Mammary epithelial cell (primary cell): Measurements from ENCODE around the gene GCH1.

Experiments used
- CTCF ChIP-seq, 2 donors: IDR thresholded peaks in 1 of 2; conservative IDR thresholded peaks in 1 of 2; 2 replicates each; pipeline ENCODE4 v1.5.1; 2011 to 2012; ENCODE audit warnings: inconsistent platforms in 2 of 2, low read length in 2 of 2, mild to moderate bottlenecking in 2 of 2, control low read depth in 1 of 2, low read depth in 1 of 2; ENCODE audit not compliant: insufficient read depth in 1 of 2; ENCODE audit errors: extremely low read depth in 1 of 2
- EZH2 ChIP-seq: IDR thresholded peaks from 2 replicates; pipeline ENCODE4 v1.6.1; 2012; ENCODE audit warnings: low read length, inconsistent platforms, borderline replicate concordance

GRCh38 chr14:54916101-54916500 is 13.5 kb upstream of the GCH1 start:
- TF ChIP-seq CTCF (conservative IDR thresholded peaks at IDR 0.05 in 1 of 2, IDR thresholded peaks at IDR 0.05 in 1 of 2; ENCODE audit: extremely low read depth in 1 of 2, insufficient read depth in 1 of 2, low read depth in 1 of 2, low read length in 2 of 2) (no peak), EZH2 (no peak)
